Right hindlimb (tissue), 1 donor: ENCODE measurements around the gene OR5C1.
"Not testable (repeated sequence)": the region's sequence is repeated elsewhere in the genome, so short reads cannot be mapped to it uniquely, and the experiment has no call there.

Source experiments
- DNase-seq: peaks from one replicate; pipeline ENCODE4 v3.0.0-alpha.2; 2018

The OR5C1 gene

DNA sequence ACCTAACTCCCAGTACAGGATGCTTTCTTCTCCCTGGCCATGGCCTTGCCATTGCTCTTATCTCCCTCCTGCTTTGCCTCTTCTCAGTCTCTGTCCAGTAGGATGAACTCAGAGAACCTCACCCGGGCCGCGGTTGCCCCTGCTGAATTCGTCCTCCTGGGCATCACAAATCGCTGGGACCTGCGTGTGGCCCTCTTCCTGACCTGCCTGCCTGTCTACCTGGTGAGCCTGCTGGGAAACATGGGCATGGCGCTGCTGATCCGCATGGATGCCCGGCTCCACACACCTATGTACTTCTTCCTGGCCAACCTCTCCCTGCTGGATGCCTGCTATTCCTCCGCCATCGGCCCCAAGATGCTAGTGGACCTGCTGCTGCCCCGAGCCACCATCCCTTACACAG is at the start of gene OR5C1:
OR5C1 (plus strand) TSS at position 103 of the 400 bp plus-strand sequence; CDS start at position 103, 0 bp downstream.
- no peak for DNase-seq

DNA sequence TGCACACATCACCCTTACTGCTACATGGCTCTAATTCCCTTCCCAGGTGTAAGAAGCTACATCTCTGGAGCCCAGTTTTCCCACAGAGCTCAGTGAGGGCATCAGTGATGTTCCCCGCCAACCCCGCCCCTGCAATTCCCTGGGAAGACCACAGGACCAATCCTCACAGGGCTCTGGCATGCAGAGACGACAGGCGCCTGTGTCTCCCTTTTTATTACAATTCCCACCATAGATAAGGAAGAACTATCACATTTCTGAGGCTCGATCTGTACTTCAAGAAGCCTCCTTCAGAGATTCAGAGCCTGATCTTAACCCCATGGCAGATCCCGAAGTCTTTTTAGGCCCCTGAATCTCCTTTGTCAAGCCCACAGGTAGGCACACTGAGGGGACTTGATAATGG is 46.7 kb upstream of the OR5C1 start, which contains the start of gene OR1L6:
OR1L6 (plus strand) TSS at position 301 of the 400 bp plus-strand sequence. CDS start 7,545 bp downstream, outside the sequence.
- no peak for DNase-seq

DNA sequence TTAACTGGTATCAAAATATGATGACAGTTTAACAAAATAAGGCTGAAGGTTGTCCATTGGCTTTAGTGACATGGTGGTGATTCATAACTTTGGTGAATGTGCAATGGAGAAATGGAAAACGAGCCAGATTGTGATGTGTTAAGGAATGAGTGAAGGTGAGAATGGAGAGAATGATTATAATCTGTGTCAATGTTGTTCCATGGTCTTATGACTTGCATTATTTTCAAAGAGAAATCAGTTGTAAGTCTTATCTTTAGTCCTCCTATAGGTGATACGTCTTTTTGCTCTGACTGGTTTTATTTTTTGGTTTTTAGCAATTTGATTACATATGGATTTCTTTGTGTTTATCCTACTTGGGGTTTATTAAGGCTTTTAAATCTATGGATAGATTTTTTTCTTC is 33.9 kb upstream of the OR5C1 start:
- no peak for DNase-seq

DNA sequence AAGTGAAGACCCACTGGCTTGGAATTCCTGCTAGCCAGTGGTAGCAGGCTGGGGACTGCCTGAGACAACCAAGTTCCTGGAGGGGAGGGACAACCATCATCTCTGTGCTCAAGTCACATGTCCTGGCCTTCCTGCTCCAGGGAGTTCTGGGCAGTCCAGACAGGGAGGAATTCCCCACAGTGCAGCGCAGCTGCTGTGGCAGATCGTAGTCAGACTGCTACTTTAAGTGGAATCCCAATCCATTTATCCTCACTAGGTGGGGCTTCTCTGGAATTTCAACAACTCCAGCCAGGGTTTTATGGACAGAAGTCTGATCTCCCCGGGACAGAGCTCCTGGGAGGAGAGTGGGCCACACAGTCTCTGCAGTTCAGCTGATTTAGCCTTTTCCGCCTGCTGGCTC is 20.9 kb upstream of the OR5C1 start:
- no peak for DNase-seq

DNA sequence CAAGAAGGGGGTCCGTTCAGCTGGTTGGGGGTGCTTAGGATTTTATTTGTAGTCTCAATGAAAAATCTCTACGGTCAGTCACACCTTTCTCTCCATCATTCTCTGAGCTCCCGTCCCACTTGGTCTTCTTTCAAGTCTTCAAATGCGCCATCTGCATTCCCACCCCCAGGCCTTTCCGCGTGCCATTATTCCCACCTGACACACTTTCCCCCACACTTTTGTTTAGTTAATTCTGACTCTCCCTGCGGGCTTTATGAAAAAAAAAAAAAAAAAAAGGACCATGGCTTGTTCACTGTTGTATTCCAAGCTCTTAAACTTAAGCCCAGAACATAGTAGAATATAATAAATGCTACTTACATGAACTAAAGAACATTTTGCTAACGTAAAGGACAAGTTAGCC is 11.7 kb upstream of the OR5C1 start:
- no peak for DNase-seq

DNA sequence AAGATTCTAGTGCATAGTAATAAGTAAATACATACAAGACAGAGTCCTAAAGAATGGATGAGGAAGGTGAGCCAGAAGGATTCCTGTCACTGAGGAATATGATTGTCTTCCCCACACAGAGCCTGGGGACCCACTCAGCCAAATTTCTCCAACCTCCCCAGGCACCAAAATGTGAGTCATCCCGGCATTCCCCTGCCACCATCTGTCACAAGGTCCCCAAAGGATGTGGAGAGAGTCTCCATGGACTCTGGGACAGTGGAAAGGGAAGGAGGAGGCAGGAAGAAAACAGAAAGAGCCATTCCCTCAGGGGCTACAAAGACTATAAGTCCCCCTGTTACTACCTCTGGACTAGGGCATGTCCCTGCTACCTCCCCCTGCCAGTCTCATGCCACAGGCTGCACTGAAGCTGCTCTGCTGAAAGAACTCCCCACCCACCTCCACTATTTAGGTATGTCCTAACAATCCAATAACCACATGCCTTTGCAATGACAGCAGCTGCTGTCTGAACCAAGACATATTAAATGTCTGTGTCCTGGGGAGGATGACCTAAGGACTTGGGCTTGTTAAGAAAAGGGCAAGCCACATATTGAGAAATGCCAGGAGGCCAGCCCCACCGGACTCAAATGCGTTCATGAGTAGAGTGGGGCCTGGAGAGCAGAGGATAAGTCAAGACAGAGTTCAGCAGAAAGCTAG is 10.7 kb upstream of the OR5C1 start:
- no peak for DNase-seq

DNA sequence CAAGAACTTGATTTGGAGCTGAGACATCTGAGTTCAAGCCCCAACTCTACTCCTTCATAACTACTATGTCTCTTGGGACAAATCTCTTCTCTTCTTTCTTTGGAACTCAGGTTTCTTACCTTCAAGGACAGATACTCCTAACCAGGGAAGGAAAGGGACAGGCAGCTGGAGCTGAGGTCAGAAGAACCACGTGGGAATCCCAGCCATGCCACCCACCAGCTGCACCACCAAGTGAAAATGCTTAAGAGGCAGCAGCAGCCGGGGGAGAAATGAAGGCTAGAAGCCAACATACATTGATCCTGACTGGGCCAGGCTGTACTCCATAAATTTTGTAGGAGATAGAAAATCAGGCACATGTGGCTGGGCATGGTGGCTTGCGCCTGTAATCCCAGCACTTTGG is 9.6 kb upstream of the OR5C1 start:
- no peak for DNase-seq

DNA sequence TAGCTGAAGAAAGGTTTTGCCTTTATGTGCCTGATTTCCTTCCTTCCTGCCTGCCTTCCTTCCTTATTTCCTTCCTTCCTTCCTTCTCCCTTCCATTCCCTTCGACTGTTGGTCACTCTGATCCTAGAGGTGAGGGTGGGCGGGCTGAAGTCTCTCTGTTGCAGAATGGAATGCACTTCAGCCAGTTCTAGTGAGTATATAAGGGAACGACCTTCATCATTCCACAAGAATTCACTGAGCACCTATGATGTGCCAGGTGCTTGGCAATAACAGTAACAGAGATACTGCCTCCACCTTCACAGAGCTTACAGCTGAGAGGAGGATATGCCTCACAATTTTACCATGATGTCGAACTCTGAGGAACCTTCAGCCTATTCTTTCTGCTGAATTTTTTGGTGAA is 8.7 kb upstream of the OR5C1 start:
- DNase-seq, result no peak

DNA sequence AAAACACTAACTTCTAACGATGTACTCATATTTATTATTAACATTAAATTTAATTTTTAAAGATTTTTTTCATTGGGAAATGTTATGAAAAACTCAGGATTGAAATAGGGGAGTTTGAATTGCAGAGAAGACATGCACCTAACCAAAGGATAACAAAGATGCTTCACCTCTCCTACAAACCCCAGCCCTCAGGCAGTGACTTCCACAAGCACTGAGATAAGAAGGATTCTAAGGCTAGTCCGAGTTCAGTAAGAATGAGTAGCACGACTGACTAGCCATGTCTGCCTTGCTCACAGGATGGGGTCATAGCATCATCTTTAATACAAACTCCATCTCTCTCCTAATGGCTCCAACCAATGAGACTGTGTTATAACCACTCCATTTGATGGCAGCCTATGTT is 7.1 kb upstream of the OR5C1 start:
- DNase-seq, result no peak

DNA sequence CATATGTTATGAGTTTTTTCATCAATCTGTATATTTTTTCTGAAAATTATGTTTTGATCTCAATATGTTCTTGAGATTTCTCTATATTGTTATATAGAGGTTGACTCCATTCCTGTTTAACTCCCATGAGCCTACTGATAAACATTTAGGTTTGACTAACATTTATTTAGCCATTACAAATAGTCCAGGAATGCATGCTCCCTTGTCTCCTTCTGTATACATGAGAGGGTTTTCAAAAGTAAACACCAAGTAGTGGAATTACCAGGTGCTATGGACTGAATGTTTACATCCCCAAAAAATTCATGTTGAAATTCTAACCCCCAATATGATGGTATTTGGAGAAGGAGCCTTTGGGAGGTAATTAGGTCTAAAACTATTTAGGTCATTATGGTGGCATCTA is 3.5 kb upstream of the OR5C1 start:
- no peak for DNase-seq

DNA sequence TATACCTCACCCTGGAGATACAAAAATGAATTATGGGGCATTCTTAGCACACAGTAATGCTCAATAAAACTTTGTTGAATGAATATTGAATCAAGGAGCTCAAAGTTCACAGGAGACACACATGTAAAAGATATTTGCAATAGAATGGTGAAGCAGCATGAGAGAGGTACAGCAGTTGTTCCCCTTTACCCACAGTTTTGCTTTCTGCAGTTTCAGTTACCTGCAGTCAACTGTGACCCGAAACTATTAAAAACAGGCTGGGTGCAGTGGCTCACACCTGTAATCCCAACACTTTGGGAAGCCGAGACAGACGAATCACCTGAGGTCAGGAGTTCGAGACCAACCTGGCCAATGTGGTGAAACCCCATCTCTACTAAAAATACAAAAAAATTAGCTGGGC is 2.4 kb upstream of the OR5C1 start:
- no peak for DNase-seq

DNA sequence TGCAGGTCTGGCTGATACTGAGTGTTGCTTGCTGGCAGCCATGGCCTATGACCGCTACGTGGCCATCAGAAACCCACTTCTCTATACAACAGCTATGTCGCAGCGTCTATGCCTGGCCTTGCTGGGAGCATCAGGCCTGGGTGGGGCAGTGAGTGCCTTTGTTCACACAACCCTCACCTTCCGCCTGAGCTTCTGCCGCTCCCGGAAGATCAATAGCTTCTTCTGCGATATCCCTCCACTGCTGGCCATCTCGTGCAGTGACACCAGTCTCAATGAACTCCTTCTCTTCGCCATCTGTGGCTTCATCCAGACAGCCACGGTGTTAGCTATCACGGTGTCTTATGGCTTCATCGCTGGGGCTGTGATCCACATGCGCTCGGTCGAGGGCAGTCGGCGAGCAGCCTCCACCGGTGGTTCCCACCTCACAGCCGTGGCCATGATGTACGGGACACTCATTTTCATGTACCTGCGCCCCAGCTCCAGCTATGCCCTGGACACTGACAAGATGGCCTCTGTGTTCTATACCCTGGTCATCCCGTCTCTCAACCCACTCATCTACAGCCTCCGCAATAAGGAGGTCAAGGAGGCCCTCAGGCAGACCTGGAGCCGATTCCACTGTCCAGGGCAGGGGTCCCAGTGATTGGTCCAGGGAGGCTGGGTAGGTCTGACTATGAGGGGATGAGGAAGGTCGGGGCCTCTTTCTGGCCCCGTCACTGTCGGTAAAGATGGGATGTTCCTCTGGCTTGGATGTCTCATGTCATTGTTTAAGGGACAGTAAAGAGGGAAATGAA is 718 bp downstream of the OR5C1 start:
- DNase-seq, result no peak

DNA sequence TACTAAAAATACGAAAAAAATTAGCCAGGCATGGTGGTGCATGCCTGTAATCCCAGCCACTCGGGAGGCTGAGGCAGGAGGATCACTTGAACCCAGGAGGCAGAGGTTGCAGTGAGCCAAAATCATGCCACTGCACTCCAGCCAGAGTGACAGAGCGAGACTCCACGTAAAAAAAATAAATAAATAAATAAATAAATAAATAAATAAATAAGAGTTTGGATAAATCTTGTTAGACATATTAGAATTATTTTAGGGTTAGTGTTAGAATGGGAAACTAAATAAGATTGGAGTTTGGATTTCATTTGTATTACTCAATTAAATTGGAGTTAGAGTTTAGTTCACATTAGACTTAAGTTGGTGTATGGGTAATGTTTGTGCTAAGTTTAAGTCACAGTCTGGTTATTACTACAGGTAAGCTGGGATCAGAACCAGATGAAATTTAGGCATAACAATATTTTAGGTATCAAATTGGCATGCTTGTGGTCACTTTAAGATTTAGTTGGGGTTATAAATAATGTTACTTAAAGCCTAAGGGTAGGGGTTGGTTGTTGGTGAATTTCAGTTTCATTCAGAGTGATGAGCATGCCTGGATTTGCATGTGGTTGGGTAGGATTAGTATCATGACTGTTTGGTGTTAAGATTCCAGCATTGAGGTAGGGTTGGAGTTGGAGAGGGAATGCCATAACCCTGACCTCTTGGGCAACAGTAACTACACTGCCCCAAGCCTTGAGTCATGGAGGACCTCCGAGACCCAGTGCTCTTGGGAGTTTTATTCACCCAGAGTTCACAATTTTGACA is 3.3 kb downstream of the OR5C1 start:
- DNase-seq, result no peak

DNA sequence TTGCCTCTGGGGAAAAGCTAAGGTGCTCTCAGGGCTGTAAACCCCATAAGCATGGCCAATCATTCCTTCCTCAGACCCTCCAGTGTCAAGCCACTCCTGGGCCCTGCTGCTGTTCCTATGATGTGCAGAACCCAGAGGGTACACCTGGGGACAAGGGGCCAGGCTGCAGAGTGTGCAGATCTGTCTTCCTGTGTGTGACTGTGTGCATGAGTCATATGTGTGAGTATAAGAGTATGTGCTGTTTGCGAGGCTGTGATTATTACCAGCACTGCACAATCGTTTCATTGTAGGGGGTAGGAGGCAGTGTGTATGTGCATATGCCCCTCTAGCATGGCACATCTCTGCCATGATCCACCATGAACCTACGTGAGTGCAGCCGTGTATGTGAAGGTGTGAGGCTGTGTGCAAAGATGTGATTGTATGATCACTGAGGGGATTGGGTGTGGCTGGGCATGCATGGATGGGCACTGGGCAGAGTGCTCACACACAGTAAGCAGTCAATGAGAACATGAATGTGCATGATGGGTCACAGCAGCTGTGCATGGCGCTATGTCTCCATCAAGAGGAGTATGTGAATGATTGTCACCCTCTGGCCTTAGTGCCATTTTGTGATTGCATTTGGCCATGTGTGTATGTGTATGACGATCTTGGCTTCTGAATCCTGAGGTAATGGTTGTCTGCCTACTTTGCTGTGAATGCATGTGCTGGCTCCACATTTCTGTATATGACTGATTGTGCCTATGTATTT is 8.8 kb downstream of the OR5C1 start:
- no peak for DNase-seq

DNA sequence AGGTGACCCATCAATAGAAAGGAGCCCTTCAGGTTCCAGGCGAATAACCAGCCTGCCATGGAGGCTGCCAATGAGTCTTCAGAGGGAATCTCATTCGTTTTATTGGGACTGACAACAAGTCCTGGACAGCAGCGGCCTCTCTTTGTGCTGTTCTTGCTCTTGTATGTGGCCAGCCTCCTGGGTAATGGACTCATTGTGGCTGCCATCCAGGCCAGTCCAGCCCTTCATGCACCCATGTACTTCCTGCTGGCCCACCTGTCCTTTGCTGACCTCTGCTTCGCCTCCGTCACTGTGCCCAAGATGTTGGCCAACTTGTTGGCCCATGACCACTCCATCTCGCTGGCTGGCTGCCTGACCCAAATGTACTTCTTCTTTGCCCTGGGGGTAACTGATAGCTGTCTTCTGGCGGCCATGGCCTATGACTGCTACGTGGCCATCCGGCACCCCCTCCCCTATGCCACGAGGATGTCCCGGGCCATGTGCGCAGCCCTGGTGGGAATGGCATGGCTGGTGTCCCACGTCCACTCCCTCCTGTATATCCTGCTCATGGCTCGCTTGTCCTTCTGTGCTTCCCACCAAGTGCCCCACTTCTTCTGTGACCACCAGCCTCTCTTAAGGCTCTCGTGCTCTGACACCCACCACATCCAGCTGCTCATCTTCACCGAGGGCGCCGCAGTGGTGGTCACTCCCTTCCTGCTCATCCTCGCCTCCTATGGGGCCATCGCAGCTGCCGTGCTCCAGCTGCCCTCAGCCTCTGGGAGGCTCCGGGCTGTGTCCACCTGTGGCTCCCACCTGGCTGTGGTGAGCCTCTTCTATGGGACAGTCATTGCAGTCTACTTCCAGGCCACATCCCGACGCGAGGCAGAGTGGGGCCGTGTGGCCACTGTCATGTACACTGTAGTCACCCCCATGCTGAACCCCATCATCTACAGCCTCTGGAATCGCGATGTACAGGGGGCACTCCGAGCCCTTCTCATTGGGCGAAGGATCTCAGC is 11.6 kb downstream of the OR5C1 start, which contains the start of gene OR1K1:
OR1K1 (plus strand) TSS at position 58 of the 995 bp plus-strand sequence; CDS start at position 58, 0 bp downstream.
- no peak for DNase-seq

DNA sequence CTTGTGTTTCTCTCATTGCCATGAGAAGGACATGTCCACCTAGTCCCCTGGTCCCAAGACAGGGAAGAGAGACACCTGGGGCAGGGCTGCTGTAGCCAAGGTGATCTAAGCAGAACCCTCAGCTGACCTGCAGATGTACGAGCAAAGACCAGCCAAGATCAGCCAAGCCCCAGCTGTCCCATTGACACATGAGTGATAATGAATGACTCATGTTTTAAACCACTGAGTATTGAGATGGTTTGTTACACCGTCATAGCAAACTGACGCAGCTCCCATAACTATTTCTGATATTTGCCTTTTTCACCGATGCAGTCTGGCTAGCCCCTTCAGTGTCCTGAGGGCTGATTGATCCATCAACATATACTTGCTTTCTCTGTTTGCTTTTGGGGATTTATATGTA is 17.9 kb downstream of the OR5C1 start:
- DNase-seq, result no peak

DNA sequence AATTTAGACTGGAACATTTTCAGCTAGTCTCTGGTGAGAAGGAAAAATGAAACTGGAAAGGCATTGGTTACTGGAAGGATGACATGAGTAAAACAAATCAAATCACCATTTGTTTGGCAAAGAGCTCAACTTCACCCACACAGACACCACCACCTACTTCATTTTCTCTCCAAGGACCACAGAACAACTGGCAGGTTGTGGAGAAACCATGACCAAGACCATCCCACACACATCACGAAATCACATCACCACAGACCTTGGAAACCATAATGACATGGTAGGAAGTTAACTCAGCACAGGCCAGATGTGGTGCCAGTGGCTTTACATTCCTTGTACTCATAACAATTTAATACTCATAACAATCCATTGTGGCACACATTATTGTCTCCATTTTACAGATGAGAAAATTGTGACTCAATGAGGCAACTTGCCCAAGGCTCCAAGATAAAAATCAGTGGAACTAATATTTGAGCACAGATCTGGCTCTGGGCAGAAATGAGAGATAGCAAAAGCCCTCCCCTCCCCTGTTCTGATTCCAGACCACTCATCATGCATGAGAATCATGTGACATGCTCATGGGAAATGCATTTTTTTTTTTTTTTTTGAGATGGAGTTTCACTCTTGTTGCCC is 18.7 kb downstream of the OR5C1 start:
- no peak for DNase-seq

DNA sequence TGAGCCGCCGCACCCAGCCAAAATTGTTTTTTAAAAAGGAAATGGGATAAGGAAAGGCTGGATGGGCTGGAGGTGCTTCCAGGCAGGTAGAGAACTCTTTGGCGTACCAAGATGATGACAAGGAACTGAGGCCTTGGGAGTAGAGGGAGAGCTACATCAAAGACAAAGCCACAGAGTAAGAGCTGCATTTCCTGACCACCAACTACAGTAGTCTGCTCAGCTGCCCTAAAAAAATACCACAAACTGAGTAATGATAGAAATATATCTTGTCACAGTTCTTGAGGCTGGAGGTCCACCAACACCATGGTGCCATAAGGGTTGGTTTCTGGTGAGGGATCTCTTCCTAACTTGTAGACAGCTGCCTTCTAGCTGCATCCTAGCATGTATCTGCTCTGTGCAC is 19.4 kb downstream of the OR5C1 start:
- no peak for DNase-seq

DNA sequence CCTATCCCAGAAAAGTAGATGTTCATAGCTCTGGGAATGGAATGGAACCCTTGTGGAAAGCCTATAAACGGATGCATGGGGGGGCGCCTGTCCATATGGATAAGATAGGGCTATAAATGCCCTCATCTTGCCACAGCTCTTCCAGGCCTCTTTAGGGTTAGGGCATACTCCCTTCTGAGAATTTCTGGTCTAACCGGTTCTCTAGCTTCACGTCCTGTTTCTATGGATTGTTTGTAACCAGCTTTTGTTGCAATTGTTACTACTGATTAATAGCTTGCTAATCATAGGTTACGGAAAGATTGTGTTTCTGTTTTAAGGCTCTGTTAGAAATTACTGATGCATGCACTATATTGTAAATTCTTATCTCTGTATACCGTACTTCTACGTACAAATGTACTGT is 20.5 kb downstream of the OR5C1 start:
- DNase-seq, result not testable (repeated sequence)

DNA sequence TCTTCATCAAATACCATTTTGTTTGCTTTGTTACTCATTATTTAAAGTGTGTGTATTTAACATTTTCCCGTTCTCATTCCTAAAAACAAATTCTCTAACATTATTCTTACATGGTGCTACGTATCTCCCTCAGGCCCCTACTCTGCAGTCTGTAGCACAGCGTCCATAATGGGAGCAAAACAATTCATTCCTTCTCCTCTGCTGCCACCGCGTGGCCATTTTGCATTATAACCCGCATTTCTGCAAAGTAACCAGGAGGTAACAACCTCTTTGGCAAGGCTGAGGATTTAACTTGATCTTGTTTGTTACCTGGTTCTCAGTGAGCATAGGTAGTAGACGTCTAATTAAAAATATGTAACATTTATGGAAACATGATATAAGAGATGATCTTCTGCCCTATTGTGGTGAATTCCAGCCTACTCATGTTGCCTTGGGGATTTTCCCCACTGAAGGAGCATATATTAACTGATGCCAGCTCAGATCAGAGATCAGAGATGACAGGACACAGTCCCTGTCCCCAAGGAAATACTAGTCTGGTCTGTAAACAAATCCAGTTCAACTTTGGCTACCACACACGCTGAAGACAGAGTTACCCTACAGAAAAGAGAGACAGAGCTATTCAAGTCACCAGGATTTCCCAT is 21.7 kb downstream of the OR5C1 start:
- peak; percentile 73 for DNase-seq
